OCI-LY1 (cell line): ENCODE measurements around the gene RTTN.
"Not testable (repeated sequence)": the region's sequence is repeated elsewhere in the genome, so short reads cannot be mapped to it uniquely, and the experiment has no call there.

Experiments used
- H2AFZ ChIP-seq: fragments of 200-600 bp; sonication (generic), shearing (Covaris generic); 2 replicates; pipeline ENCODE4 v1.6.0; 2014; ENCODE audit warnings: antibody characterized with exemption, mild to moderate bottlenecking, low read length
- H3F3A ChIP-seq: fragments of 200-600 bp; sonication (generic), shearing (Covaris generic); 2 replicates; pipeline ENCODE4 v1.6.0; 2014; ENCODE audit warnings: mild to moderate bottlenecking, antibody characterized with exemption, low read length, moderate library complexity; ENCODE audit not compliant: insufficient read depth
- H3K27ac ChIP-seq: fragments of 200-600 bp; sonication (generic); 2 replicates; pipeline ENCODE4 v1.5.1; 2014; ENCODE audit warnings: low read length, mixed run types, mild to moderate bottlenecking, low read depth; ENCODE audit not compliant: poor library complexity, severe bottlenecking
- H3K27me3 ChIP-seq: fragments of 200-600 bp; sonication (generic); 2 replicates; pipeline ENCODE4 v1.6.0; 2014; ENCODE audit warnings: antibody characterized with exemption, mild to moderate bottlenecking, low read length, moderate library complexity; ENCODE audit not compliant: insufficient read depth
- H3K36me3 ChIP-seq: fragments of 200-600 bp; sonication (generic); 2 replicates; pipeline ENCODE4 v1.6.1; 2014; ENCODE audit warnings: mild to moderate bottlenecking, antibody characterized with exemption, low read length, moderate library complexity, mixed read lengths; ENCODE audit not compliant: insufficient read depth
- H3K4me1 ChIP-seq: fragments of 200-600 bp; sonication (generic); 2 replicates; pipeline ENCODE4 v1.5.1; 2014; ENCODE audit warnings: mild to moderate bottlenecking, low read length, moderate library complexity; ENCODE audit not compliant: insufficient read depth, severe bottlenecking
- H3K4me2 ChIP-seq: fragments of 200-600 bp; sonication (generic), shearing (Covaris generic); 2 replicates; pipeline ENCODE4 v1.6.1; 2014; ENCODE audit warnings: low read length
- H3K4me3 ChIP-seq: fragments of 200-600 bp; sonication (generic); 2 replicates; pipeline ENCODE4 v1.5.1; 2014; ENCODE audit warnings: low read length, low read depth, mild to moderate bottlenecking, mixed read lengths; ENCODE audit not compliant: poor library complexity, severe bottlenecking
- H3K79me2 ChIP-seq: fragments of 200-600 bp; shearing (Covaris generic); 2 replicates; pipeline ENCODE4 v1.6.1; 2016; ENCODE audit warnings: mixed run types, low read length, mixed read lengths; ENCODE audit not compliant: insufficient read depth
- H3K9ac ChIP-seq: fragments of 200-600 bp; sonication (generic), shearing (Covaris generic); 2 replicates; pipeline ENCODE4 v1.6.1; 2014; ENCODE audit warnings: mild to moderate bottlenecking, low read length, mixed read lengths
- H3K9me2 ChIP-seq: fragments of 200-600 bp; sonication (generic), shearing (Covaris generic); 2 replicates; pipeline ENCODE4 v1.6.1; 2014; ENCODE audit warnings: low read depth, mild to moderate bottlenecking, low read length, mixed read lengths
- H3K9me3 ChIP-seq: fragments of 200-600 bp; shearing (Covaris generic); 2 replicates; pipeline ENCODE4 v1.6.1; 2014; ENCODE audit warnings: low read length, mixed read lengths
- H4K20me1 ChIP-seq: fragments of 200-600 bp; sonication (generic), shearing (Covaris generic); 2 replicates; pipeline ENCODE4 v1.6.0; 2016; ENCODE audit warnings: mild to moderate bottlenecking, low read length; ENCODE audit not compliant: insufficient read depth
- CTCF ChIP-seq: fragments of 200-600 bp; sonication (generic), shearing (Covaris generic); IDR thresholded peaks from 2 replicates; pipeline ENCODE4 v1.5.1; 2017; ENCODE audit warnings: mild to moderate bottlenecking, antibody characterized with exemption, low read length, moderate library complexity, mixed read lengths
- EZH2 ChIP-seq: fragments of 200-600 bp; sonication (generic), shearing (Covaris generic); IDR thresholded peaks from 2 replicates; pipeline ENCODE4 v1.8.0; 2017; ENCODE audit warnings: borderline replicate concordance, mixed run types, mild to moderate bottlenecking, antibody characterized with exemption, low read length, moderate library complexity, mixed read lengths

RTTN gene

GRCh38 chr18:69980982-69981804 lies 224.3 kb downstream of the RTTN start:
- no peaks in the 10 kb centered on the region for H3K27me3 ChIP-seq
- H3K9ac ChIP-seq: no peak overlapping the region

GRCh38 chr18:69980509-69980908 lies 225.0 kb downstream of the RTTN start:
- no peaks in the 10 kb centered on the region for H3K79me2 ChIP-seq
- no peaks in the 10 kb centered on the region for H3K9me3 ChIP-seq
- no peaks in the 10 kb centered on the region for H3K4me1 ChIP-seq
- H3K9me2 ChIP-seq: no peaks in the 10 kb centered on the region
- no peaks in the 10 kb centered on the region for H3F3A ChIP-seq
- H3K9ac ChIP-seq: no peak overlapping the region
- TF ChIP-seq CTCF (no peak), EZH2 (no peak)
- H3K27me3 ChIP-seq: no peaks in the 10 kb centered on the region
- no peak overlapping the region for H3K4me3 ChIP-seq
- no peaks in the 10 kb centered on the region for H3K36me3 ChIP-seq
- H3K27ac ChIP-seq: no peak overlapping the region
- no peaks in the 10 kb centered on the region for H4K20me1 ChIP-seq
- H3K4me2 ChIP-seq: no peak overlapping the region
- H2AFZ ChIP-seq: no peak overlapping the region

More at GRCh38 chr18:69980982-69981804, 224.3 kb downstream of the RTTN start:
- H3K4me3 ChIP-seq: no peak overlapping the region
- TF ChIP-seq EZH2: no peak
- TF ChIP-seq CTCF: no peak
- no peak overlapping the region for H2AFZ ChIP-seq
- H3K4me2 ChIP-seq: no peak overlapping the region
- no peaks in the 10 kb centered on the region for H3K36me3 ChIP-seq
- no peaks in the 10 kb centered on the region for H3F3A ChIP-seq
- no peaks in the 10 kb centered on the region for H3K9me2 ChIP-seq
- no peaks in the 10 kb centered on the region for H3K4me1 ChIP-seq
- no peaks in the 10 kb centered on the region for H3K9me3 ChIP-seq
- H3K79me2 ChIP-seq: no peaks in the 10 kb centered on the region
- no peaks in the 10 kb centered on the region for H4K20me1 ChIP-seq
- H3K27ac ChIP-seq: no peak overlapping the region

- no peaks in the 10 kb centered on the region for H3F3A ChIP-seq
- no peak overlapping the region for H2AFZ ChIP-seq
- no peak for TF ChIP-seq EZH2
- no peak for TF ChIP-seq CTCF
- no peak overlapping the region for H3K4me2 ChIP-seq
- no peaks in the 10 kb centered on the region for H4K20me1 ChIP-seq
- H3K9ac ChIP-seq: no peak overlapping the region
- no peaks in the 10 kb centered on the region for H3K9me2 ChIP-seq
- no peaks in the 10 kb centered on the region for H3K4me1 ChIP-seq
- H3K36me3 ChIP-seq: no peaks in the 10 kb centered on the region
- no peaks in the 10 kb centered on the region for H3K79me2 ChIP-seq
- no peak overlapping the region for H3K27ac ChIP-seq
- H3K27me3 ChIP-seq: no peaks in the 10 kb centered on the region
- no peaks in the 10 kb centered on the region for H3K9me3 ChIP-seq
- H3K4me3 ChIP-seq: no peak overlapping the region
Observed at GRCh38 chr18:69978732-69979715, 226.5 kb downstream of the RTTN start.

- not testable (repeated sequence) for H2AFZ ChIP-seq, H3K27me3 ChIP-seq, H3K4me2 ChIP-seq, H3F3A ChIP-seq, H3K9ac ChIP-seq, H3K36me3 ChIP-seq, H3K9me2 ChIP-seq, H3K9me3 ChIP-seq, H3K27ac ChIP-seq, H4K20me1 ChIP-seq, H3K4me3 ChIP-seq, H3K4me1 ChIP-seq, H3K79me2 ChIP-seq
Observed at GRCh38 chr18:69975294-69975693, 230.2 kb downstream of the RTTN start.
